Vagina (tissue), 2 donors: ENCODE measurements around the gene RNF182. TPM values are rescaled to one million over a fixed set of nuclear protein-coding genes. Genes with fewer than 3 reads are reported as not detected.
"Not testable (repeated sequence)": the region's sequence is repeated elsewhere in the genome, so short reads cannot be mapped to it uniquely, and the experiment has no call there.

Experiments used
- DNase-seq, 2 donors: peaks; one replicate each; pipeline ENCODE4 v3.0.0-alpha.2; 2017; ENCODE audit errors: extremely low spot score in 2 of 2
- H3K27ac ChIP-seq: fragments of 200-600 bp; sonication (generic); one replicate; pipeline ENCODE4 v1.5.1; 2019
- H3K27me3 ChIP-seq: fragments of 200-600 bp; sonication (generic); one replicate; pipeline ENCODE4 v1.5.1; 2019
- H3K36me3 ChIP-seq, 2 donors: fragments of 200-600 bp; sonication (generic); one replicate each; pipeline ENCODE4 v1.5.1; 2017 to 2019
- H3K4me1 ChIP-seq: fragments of 200-600 bp; sonication (generic); one replicate; pipeline ENCODE4 v1.5.1; 2019
- H3K4me3 ChIP-seq, 2 donors: fragments of 200-600 bp; sonication (generic); 1 replicate in 1 of 2; 2 replicates in 1 of 2; pipeline ENCODE4 v1.5.1; 2016 to 2019
- H3K9me3 ChIP-seq: fragments of 200-600 bp; sonication (generic); one replicate; pipeline ENCODE4 v1.5.1; 2019
- CTCF ChIP-seq, 3 experiments: fragments of 450-650 bp in 2 of 3; fragments of 200-600 bp in 1 of 3; sonication (generic) in 1 of 3; IDR thresholded peaks; one replicate each; pipeline ENCODE4 v1.5.1; 2017 to 2019; ENCODE audit warnings: antibody characterized with exemption in 3 of 3, mild to moderate bottlenecking in 2 of 3, moderate library complexity in 2 of 3
- POLR2A ChIP-seq, 2 donors: fragments of 450-650 bp; IDR thresholded peaks; one replicate each; pipeline ENCODE4 v1.6.1; 2017; ENCODE audit warnings: antibody characterized with exemption in 2 of 2, mild to moderate bottlenecking in 2 of 2, moderate library complexity in 2 of 2
- POLR2AphosphoS5 ChIP-seq, 2 donors: sonication (generic); formaldehyde crosslinking; IDR thresholded peaks; one replicate each; pipeline ENCODE4 v1.9.0; 2017; ENCODE audit warnings: antibody characterized with exemption in 2 of 2, mild to moderate bottlenecking in 2 of 2, low read depth in 1 of 2; ENCODE audit not compliant: insufficient read depth in 1 of 2
- intact Hi-C: fragments of 100-400 bp; cut with DNase I; formaldehyde crosslinking; loops from one replicate; pipeline ENCODE4 v1.15.1; 2023
- total RNA-seq: library from RNA; depleted of rRNA; stranded (reverse); fragments of >200 nt; gene quantifications from one replicate; pipeline ENCODE4 v1.2.3, GENCODE V29; 2016

Gene RNF182
- total RNA-seq, 1 donor from 2014 or later, result 2.2 TPM

GRCh38 chr6:13953061-13953705, 28.4 kb downstream of the RNF182 start:
- no peak for DNase-seq
- TF ChIP-seq POLR2AphosphoS5 (IDR thresholded peaks at IDR 0.05; ENCODE audit: insufficient read depth in 1 of 2, low read depth in 1 of 2) (no peak), CTCF (IDR thresholded peaks at IDR 0.05) (no peak), POLR2A (IDR thresholded peaks at IDR 0.05) (no peak)

DNA sequence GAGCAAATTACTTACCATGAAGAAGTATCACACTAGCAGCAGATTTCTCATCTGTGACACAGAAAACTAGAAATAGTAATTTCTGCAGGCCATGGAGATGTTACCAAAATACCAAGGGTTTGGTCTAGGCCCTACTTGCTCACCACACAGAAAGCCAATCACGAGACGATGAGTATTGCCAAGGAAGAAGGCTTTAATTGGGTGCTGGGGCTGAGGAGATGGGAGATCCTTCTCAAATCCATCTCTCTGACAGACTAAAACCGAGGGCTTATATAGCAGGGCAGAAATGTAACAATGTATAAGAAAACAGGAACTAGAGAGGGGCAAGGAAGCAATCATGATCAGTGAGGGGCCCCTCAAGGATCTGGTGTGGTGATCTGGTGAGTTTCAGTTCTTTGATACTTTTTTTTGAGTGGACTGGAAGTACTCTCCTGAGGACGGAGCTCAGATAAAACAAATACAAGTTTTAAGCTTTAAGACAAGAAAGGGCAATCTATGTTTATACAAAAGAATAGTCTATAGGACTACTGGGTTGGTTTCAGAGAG, 40.9 kb downstream of the RNF182 start:
- intact Hi-C loops, result no loop called here
- H3K9me3 ChIP-seq, result peaks cover under 1% of the 10 kb centered on the region
- H3K4me3 ChIP-seq, result no peak overlapping the region
- no peak for TF ChIP-seq POLR2AphosphoS5 (IDR thresholded peaks at IDR 0.05; ENCODE audit: insufficient read depth in 1 of 2, low read depth in 1 of 2)
- TF ChIP-seq POLR2A (IDR thresholded peaks at IDR 0.05), result no peak
- TF ChIP-seq CTCF (IDR thresholded peaks at IDR 0.05), result no peak
- no peaks in the 10 kb centered on the region for H3K27me3 ChIP-seq
- DNase-seq, result no peak
- H3K4me1 ChIP-seq, result no peaks in the 10 kb centered on the region
- no peaks in the 10 kb centered on the region for H3K36me3 ChIP-seq
- H3K27ac ChIP-seq, result no peak overlapping the region

More at GRCh38 chr6:13953061-13953705, 28.4 kb downstream of the RNF182 start:
- intact Hi-C loops, result no loop called here
- Histone ChIP-seq H3K27ac (no peak overlapping the region), H3K9me3 (no peaks in the 10 kb centered on the region), H3K4me3 (no peak overlapping the region), H3K36me3 (no peaks in the 10 kb centered on the region), H3K27me3 (no peaks in the 10 kb centered on the region), H3K4me1 (no peaks in the 10 kb centered on the region)

DNA sequence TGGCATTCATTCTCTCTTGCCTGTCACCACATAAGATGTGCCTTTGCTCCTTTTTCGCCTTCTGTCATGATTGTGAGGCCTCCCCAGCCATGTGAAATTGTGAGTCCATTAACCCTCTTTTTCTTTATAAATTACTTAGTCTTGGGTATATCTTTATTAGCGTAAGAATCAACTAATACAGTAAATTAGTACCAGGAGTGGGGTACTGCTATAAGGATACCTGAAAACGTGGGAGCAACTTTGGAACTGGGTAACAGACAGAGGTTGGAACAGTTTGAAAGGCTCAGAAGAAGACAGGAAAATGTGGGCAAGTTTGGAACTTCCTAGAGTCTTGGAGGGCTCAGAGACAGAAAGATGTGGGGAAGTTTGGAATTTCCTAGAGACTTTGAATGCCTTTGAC, 46.6 kb downstream of the RNF182 start:
- Histone ChIP-seq H3K4me3 (no peak overlapping the region), H3K9me3 (peaks cover 12% of the 10 kb centered on the region), H3K36me3 (no peaks in the 10 kb centered on the region), H3K27me3 (no peaks in the 10 kb centered on the region), H3K27ac (no peak overlapping the region), H3K4me1 (no peaks in the 10 kb centered on the region)
- DNase-seq, result no peak
- TF ChIP-seq POLR2A (IDR thresholded peaks at IDR 0.05) (no peak), POLR2AphosphoS5 (IDR thresholded peaks at IDR 0.05; ENCODE audit: insufficient read depth in 1 of 2, low read depth in 1 of 2) (no peak), CTCF (IDR thresholded peaks at IDR 0.05) (no peak)
- intact Hi-C loops, result no loop called here

DNA sequence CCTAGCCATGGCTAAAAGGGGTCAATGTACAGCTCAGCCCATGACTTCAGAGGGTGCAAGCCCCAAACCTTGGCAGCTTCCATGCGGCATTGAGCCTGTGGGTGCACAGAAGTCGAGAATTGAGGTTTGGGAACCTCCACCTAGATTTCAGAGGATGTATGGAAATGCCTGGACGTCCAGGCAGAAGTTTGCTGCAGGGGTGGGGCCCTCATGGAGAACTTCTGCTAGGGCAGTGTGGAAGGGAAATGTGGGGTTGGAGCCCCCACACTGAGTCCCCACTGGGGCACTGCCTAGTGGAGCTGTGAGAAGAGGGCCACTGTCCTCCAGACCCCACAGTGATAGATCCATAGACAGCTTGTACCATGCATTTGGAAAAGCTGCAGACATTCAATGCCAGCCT, 47.9 kb downstream of the RNF182 start:
- peaks cover 12% of the 10 kb centered on the region for H3K9me3 ChIP-seq
- H3K36me3 ChIP-seq, H3K27me3 ChIP-seq, intact Hi-C loops, H3K27ac ChIP-seq, H3K4me1 ChIP-seq, H3K4me3 ChIP-seq, DNase-seq: not testable (repeated sequence)

GRCh38 chr6:13973422-13973821, 48.7 kb downstream of the RNF182 start:
- H3K36me3 ChIP-seq, intact Hi-C loops, H3K4me1 ChIP-seq, H3K27ac ChIP-seq, H3K27me3 ChIP-seq, H3K4me3 ChIP-seq, DNase-seq: not testable (repeated sequence)
- H3K9me3 ChIP-seq, result peaks cover 12% of the 10 kb centered on the region

- H3K36me3 ChIP-seq, result no peaks in the 10 kb centered on the region
- no peak overlapping the region for H3K4me3 ChIP-seq
- no peaks in the 10 kb centered on the region for H3K9me3 ChIP-seq
- H3K4me1 ChIP-seq, result no peaks in the 10 kb centered on the region
- intact Hi-C loops, result no loop called here
- H3K27ac ChIP-seq, result no peak overlapping the region
- TF ChIP-seq POLR2AphosphoS5 (IDR thresholded peaks at IDR 0.05; ENCODE audit: insufficient read depth in 1 of 2, low read depth in 1 of 2) (no peak), POLR2A (IDR thresholded peaks at IDR 0.05) (no peak), CTCF (IDR thresholded peaks at IDR 0.05) (no peak)
- DNase-seq, result no peak
- no peaks in the 10 kb centered on the region for H3K27me3 ChIP-seq
These were observed 53.4 kb downstream of the RNF182 start for GRCh38 chr6:13978102-13978640.
